Keratinocyte (primary cell): ENCODE results near the gene PRICKLE4. TPM values are rescaled to one million over a fixed set of nuclear protein-coding genes. Genes with fewer than 3 reads are reported as not detected.
"Not testable (repeated sequence)": the region's sequence is repeated elsewhere in the genome, so short reads cannot be mapped to it uniquely, and the experiment has no call there.

Experiments used
- DNase-seq: peaks from one replicate; pipeline ENCODE4 v3.0.0-alpha.2; 2011; ENCODE audit warnings: low read depth, missing footprints, low spot score
- FAIRE-seq: peaks from 2 replicates; lab custom pipeline; 2011; peaks lifted over from hg19 to GRCh38; lab: Jason Lieb, UNC
- H2AFZ ChIP-seq: 2 replicates; pipeline ENCODE4 v1.6.0; 2012; ENCODE audit warnings: low read length, control low read depth, inconsistent platforms; ENCODE audit not compliant: control insufficient read depth
- H3K27ac ChIP-seq: 2 replicates; pipeline ENCODE4 v1.5.1; 2011; ENCODE audit warnings: low read length; ENCODE audit not compliant: control insufficient read depth, insufficient read depth
- H3K27me3 ChIP-seq: 3 replicates; pipeline ENCODE4 v1.6.0; 2011; ENCODE audit warnings: low read length; ENCODE audit not compliant: control insufficient read depth, insufficient read depth; ENCODE audit errors: extremely low read depth
- H3K36me3 ChIP-seq, 2 experiments: 2 replicates in 1 of 2; 3 replicates in 1 of 2; pipeline ENCODE4 v1.5.1; 2011; ENCODE audit warnings: low read length in 2 of 2, mild to moderate bottlenecking in 1 of 2; ENCODE audit not compliant: control insufficient read depth in 2 of 2, insufficient read depth in 2 of 2; ENCODE audit errors: extremely low read depth in 1 of 2
- H3K4me1 ChIP-seq: 3 replicates; pipeline ENCODE4 v1.5.1; 2011; ENCODE audit warnings: low read length; ENCODE audit not compliant: control insufficient read depth, insufficient read depth; ENCODE audit errors: extremely low read depth
- H3K4me2 ChIP-seq: 3 replicates; pipeline ENCODE4 v1.6.0; 2011; ENCODE audit warnings: low read depth, low read length; ENCODE audit not compliant: control insufficient read depth, insufficient read depth; ENCODE audit errors: extremely low read depth
- H3K4me3 ChIP-seq, 3 experiments: fragments of 200-600 bp in 1 of 3; sonication (generic) in 1 of 3; 2 replicates in 2 of 3; 3 replicates in 1 of 3; pipeline ENCODE4 v1.5.1; 2011 to 2016; ENCODE audit warnings: low read length in 3 of 3, mild to moderate bottlenecking in 3 of 3, control low read depth in 2 of 3, inconsistent platforms in 1 of 3, low read depth in 1 of 3, mixed read lengths in 1 of 3, mixed run types in 1 of 3, moderate library complexity in 1 of 3; ENCODE audit not compliant: control insufficient read depth in 2 of 3, insufficient read depth in 2 of 3; ENCODE audit errors: extremely low read depth in 1 of 3
- H3K79me2 ChIP-seq: 2 replicates; pipeline ENCODE4 v1.6.0; 2012; ENCODE audit warnings: low read length; ENCODE audit not compliant: control insufficient read depth, insufficient read depth
- H3K9ac ChIP-seq: 3 replicates; pipeline ENCODE4 v1.6.0; 2011; ENCODE audit warnings: low read length; ENCODE audit not compliant: control insufficient read depth, insufficient read depth; ENCODE audit errors: extremely low read depth
- H3K9me1 ChIP-seq: 3 replicates; pipeline ENCODE4 v1.6.0; 2011; ENCODE audit warnings: low read length; ENCODE audit not compliant: control insufficient read depth, insufficient read depth; ENCODE audit errors: extremely low read depth
- H3K9me3 ChIP-seq: 2 replicates; pipeline ENCODE4 v1.5.1; 2012; ENCODE audit warnings: low read depth, low read length; ENCODE audit not compliant: control insufficient read depth
- H4K20me1 ChIP-seq: 3 replicates; pipeline ENCODE4 v1.6.0; 2011; ENCODE audit warnings: low read length; ENCODE audit not compliant: control insufficient read depth, insufficient read depth; ENCODE audit errors: extremely low read depth
- CTCF ChIP-seq, 3 experiments: IDR thresholded peaks in 1 of 3; conservative IDR thresholded peaks in 1 of 3; optimal IDR thresholded peaks in 1 of 3; 2 replicates in 2 of 3; 3 replicates in 1 of 3; pipeline versions ENCODE3 to v1.5.1; 2011; ENCODE audit warnings: low read length in 3 of 3, mild to moderate bottlenecking in 3 of 3, moderate library complexity in 2 of 3, control low read depth in 1 of 3, inconsistent platforms in 1 of 3; ENCODE audit not compliant: insufficient read depth in 2 of 3; ENCODE audit errors: extremely low read depth in 1 of 3
- EZH2 ChIP-seq: IDR thresholded peaks from one replicate; pipeline ENCODE4 v1.6.1; 2012; ENCODE audit warnings: inconsistent platforms, mild to moderate bottlenecking, low read length, moderate library complexity
- dilution Hi-C: fragments of 300-500 bp; cut with MboI; formaldehyde crosslinking; loops from one replicate; pipeline ENCODE4 v1.7.0; 2020; ENCODE audit warnings: low sequenced_read_pairs; ENCODE audit not compliant: extremely low pct_ligation_motif_present
- polyA plus RNA-seq, 5 experiments: library from polyadenylated mRNA; depleted of rRNA in 3 of 5; stranded (reverse) in 3 of 5; stranded (forward) in 1 of 5; unstranded in 1 of 5; fragments of >200 nt; gene quantifications; 1 replicate in 1 of 5; 2 replicates in 3 of 5; 3 replicates in 1 of 5; pipeline versions ENCODE4 v1.2.1 to v1.2.3, GENCODE V29; 2011 to 2012; ENCODE audit warnings: missing spikeins in 2 of 5, low read depth in 1 of 5, low replicate concordance in 1 of 5

PRICKLE4 gene
- polyA plus RNA-seq, 1 donor (not counting 4 experiments of a cell fraction or from before 2014, with no cell fraction given) = 0.13 TPM

DNA sequence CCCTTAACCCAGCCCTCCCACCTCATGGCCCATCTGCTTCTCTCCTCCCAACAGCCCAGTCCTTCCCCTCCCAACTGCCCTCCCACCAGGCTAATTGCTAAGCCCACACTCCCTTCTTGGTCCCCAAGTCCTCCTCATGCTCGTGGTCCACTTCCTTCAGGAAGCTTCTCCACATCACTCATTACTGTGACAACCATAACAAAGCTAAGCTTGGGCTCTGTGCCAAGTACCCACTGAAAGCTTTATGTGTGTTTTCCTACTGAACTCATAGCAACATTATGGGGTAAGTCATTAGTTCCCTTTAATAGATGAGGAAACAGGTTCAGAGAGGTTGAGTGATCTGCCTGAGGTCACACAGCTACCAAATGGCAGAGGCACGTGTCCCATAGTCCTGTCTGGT lies 17.1 kb upstream of the PRICKLE4 start:
- Histone ChIP-seq H3K27ac (no peak overlapping the region), H3K4me3 (no peak overlapping the region), H3K4me2 (no peak overlapping the region), H3K27me3 (no peaks in the 10 kb centered on the region), H3K9me3 (no peaks in the 10 kb centered on the region), H3K79me2 (no peaks in the 10 kb centered on the region), H3K9me1 (no peaks in the 10 kb centered on the region), H3K4me1 (peaks cover 18% of the 10 kb centered on the region), H3K36me3 (no peaks in the 10 kb centered on the region), H4K20me1 (no peaks in the 10 kb centered on the region), H3K9ac (no peak overlapping the region), H2AFZ (no peak overlapping the region)
- dilution Hi-C loops = no loop called here
- DNase-seq = no peak
- TF ChIP-seq CTCF (optimal IDR thresholded peaks at IDR 0.05 in 1 of 3, IDR thresholded peaks at IDR 0.05 in 1 of 3, conservative IDR thresholded peaks at IDR 0.05 in 1 of 3; ENCODE audit: extremely low read depth in 1 of 3, insufficient read depth in 2 of 3, low read length in 3 of 3) (no peak), EZH2 (no peak)
- no peak for FAIRE-seq

GRCh38 chr6:41766043-41766664 lies 14.4 kb upstream of the PRICKLE4 start:
- H3K79me2 ChIP-seq, H3K9me1 ChIP-seq, dilution Hi-C loops, H3K27me3 ChIP-seq, H3K4me3 ChIP-seq, H3K4me2 ChIP-seq, H3K9ac ChIP-seq, H2AFZ ChIP-seq, H3K9me3 ChIP-seq, DNase-seq, H3K36me3 ChIP-seq, FAIRE-seq, H4K20me1 ChIP-seq, H3K27ac ChIP-seq: not testable (repeated sequence)
- peaks cover 23% of the 10 kb centered on the region for H3K4me1 ChIP-seq
